Measurements from ENCODE around the gene CYP3A5.

DNA sequence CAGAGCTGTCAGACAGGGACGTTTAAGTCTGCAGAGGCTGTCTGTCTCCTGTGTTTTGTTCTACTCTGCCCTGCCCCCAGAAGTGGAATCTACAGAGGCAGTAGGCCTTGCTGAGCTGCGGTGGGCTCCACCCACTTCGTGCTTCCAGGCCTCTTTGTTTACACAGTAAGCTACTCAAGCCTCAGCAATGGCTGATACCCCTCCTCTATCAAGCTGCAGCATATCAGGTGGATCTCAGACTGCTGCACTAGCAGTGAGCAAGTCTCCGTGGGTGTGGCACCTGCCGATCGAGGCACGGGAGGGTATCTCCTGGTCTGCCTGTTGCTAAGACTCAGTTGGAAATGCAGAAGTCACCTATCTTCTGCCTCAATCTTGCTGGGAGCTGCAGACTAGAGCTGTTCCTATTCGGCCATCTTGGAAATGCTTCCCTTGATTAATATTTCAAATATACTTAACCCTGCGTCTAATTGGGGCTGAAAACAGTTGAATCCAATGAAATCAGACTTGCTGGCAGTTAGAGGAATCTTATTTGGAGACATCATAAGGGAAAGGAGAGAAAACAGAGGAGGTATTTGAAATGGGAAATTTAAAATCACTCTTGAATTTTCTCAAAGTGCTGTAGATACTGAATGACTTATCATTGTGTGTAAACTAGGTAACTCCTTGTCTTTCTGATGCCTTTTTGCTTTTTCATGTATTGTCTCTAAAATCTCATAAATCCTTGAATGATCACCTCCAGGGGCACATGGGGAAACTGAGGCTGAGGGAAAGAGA is 13.8 kb upstream of the CYP3A5 start:
- no peak for TF ChIP-seq CTCF (conservative IDR thresholded peaks at IDR 0.05; ENCODE audit: low read depth, low read length)
- no peak for TF ChIP-seq EZH2 (IDR thresholded peaks at IDR 0.05; ENCODE audit: low read length, unreplicated experiment)

Measured in PC-3 (cell line).